Central memory CD8-positive, alpha-beta T cell (primary cell): ENCODE measurements around the gene QARS1.

ENCODE experiments used
- ATAC-seq: fragments of 150-1000 bp; cut with Tn5 transposase; replicated peaks from 2 replicates; pipeline ENCODE4 v1.10.0; 2022; ENCODE audit warnings: mild to moderate bottlenecking, moderate FRiP score, moderate number of reproducible peaks; ENCODE audit not compliant: poor library complexity, severe bottlenecking; ENCODE audit errors: extremely low read depth
- DNase-seq, 2 donors: peaks; one replicate each; pipeline ENCODE4 v3.0.0; 2021; ENCODE audit warnings: low spot score in 2 of 2
- H3K27ac Mint-ChIP-seq: one replicate; pipeline ENCODE4 v1.8.0; 2022; ENCODE audit warnings: low read depth, mild to moderate bottlenecking, moderate library complexity, mixed read lengths
- H3K27me3 Mint-ChIP-seq: one replicate; pipeline ENCODE4 v1.8.0; 2022; ENCODE audit warnings: mixed read lengths
- H3K36me3 Mint-ChIP-seq: one replicate; pipeline ENCODE4 v1.8.0; 2022; ENCODE audit warnings: mild to moderate bottlenecking, moderate library complexity, mixed read lengths; ENCODE audit not compliant: insufficient read depth
- H3K4me1 Mint-ChIP-seq: one replicate; pipeline ENCODE4 v1.8.0; 2022; ENCODE audit warnings: mixed read lengths
- H3K4me3 Mint-ChIP-seq: one replicate; pipeline ENCODE4 v1.8.0; 2022; ENCODE audit warnings: mild to moderate bottlenecking, moderate library complexity, mixed read lengths
- H3K9me3 Mint-ChIP-seq: one replicate; pipeline ENCODE4 v1.8.0; 2022; ENCODE audit warnings: mixed read lengths

Gene QARS1

DNA sequence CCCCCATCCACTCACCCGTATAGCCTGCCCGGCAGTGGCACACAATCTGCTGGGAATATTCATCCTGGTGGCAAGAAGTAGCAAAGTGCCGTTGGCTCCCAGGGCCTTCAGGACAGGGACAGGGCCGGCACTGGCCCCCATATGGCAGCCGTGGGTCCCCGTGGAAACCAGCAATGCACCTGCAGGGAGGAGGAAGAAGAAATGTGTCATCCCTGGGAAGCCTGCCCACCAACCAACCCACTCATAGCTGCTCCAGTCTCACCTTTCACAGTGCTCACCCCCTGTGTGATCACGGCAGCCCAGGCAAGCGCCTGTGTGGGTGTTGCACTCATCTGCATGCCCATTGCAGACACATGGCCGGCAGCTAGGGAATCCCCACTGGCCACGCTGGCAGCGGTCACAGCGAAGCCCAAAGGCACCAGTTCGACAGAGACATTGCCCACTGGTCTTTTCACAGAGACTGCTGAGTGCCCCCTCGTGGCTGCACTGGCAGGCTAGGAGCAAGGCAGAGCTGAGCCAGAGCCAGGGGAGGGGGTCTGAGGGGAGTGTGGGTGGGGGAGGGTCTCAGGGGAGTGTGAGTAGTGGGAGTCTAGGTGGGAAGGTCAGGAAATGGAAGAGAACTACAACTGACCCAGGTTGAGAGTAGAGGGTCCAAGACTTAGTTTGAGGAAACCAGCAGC lies 20.6 kb upstream of the QARS1 start:
- H3K27me3 Mint-ChIP-seq = no peaks in the 10 kb centered on the region
- H3K9me3 Mint-ChIP-seq = no peaks in the 10 kb centered on the region
- H3K4me1 Mint-ChIP-seq = peaks cover 6% of the 10 kb centered on the region
- DNase-seq (no peak), ATAC-seq (no peak)
- peaks cover 3% of the 10 kb centered on the region for H3K36me3 Mint-ChIP-seq
- no peak overlapping the region for H3K4me3 Mint-ChIP-seq
- no peak overlapping the region for H3K27ac Mint-ChIP-seq

DNA sequence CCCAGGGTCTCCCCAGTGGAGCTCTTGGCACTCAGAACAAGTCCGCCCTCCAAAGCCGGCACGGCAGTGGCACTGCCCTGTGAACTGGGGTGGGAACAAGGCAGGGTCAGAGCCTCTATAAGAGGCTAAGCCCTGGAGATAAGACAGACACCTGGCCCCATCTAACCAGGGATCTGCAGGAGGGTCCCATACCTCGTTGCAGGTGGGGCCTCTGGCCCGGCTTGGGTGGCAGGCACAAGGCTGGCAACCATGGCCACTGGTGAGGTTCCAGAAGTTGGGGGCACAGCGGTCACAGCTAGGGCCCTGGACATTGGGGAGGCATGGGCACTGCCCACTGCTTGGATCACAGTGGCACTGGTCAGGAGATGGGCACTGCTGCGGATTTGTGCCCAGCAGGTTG lies 19.6 kb upstream of the QARS1 start:
- ATAC-seq = no peak
- Mint-ChIP-seq H3K27ac (no peak overlapping the region), H3K4me1 (peaks cover 16% of the 10 kb centered on the region), H3K36me3 (peaks cover 11% of the 10 kb centered on the region), H3K9me3 (no peaks in the 10 kb centered on the region), H3K27me3 (no peaks in the 10 kb centered on the region), H3K4me3 (no peak overlapping the region)
- DNase-seq = no peak

DNA sequence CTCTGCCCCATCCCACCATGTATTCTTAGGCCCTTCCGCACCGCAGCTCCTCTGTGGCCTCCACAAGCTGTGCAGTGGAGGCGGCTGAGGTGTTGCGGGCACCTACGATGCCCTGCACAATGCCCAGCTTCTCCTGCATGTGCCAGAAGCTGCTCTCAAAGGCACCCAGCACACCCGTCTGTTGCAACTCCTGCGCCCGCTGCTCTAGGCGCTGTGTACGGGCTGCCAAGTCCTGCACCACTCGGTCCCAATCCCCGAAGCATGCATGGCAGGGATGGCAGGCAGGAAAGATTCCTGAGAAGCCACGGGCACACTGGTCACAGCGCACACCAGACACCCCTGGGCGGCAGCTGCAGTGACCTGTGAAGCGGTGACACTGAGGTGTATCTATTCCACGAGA lies 19.1 kb upstream of the QARS1 start:
- Mint-ChIP-seq H3K27ac (no peak overlapping the region), H3K9me3 (no peaks in the 10 kb centered on the region), H3K36me3 (peaks cover 14% of the 10 kb centered on the region), H3K4me1 (peaks cover 20% of the 10 kb centered on the region), H3K4me3 (no peak overlapping the region), H3K27me3 (no peaks in the 10 kb centered on the region)
- ATAC-seq (no peak), DNase-seq (no peak)

DNA sequence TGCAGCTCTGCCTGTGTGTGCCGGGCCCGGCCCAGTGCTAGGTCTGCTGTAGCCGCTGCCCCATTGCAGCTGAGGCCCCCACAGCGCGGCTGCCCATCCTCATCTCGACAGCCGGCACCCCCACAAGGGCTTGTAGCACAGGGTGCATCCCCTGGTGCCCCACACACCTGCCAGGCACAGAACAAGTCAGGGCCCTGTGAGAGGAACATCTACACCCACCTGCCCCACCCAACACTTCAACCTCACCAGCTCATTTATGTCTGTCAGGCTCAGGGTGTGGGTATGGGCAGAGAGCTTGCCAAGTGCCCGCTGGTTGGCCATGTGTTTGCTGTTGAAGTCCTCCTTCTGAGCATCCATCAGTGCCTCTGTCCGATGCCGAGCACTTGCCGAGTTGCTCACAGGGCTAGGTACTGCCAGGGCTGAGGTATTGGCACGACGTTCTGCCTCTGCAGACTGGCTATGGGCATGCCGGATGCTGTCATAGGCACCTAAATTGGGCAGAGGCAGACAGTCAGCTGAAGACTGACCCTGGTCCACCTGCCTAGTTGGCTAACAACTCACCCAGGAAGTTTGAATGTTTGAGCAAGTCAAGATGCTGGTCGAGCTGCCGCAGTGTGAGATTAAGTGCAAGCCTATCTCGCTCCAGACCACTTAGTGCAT lies 18.5 kb upstream of the QARS1 start:
- peaks cover 20% of the 10 kb centered on the region for H3K4me1 Mint-ChIP-seq
- no peak overlapping the region for H3K27ac Mint-ChIP-seq
- ATAC-seq = no peak
- no peak for DNase-seq
- no peaks in the 10 kb centered on the region for H3K9me3 Mint-ChIP-seq
- peaks cover 19% of the 10 kb centered on the region for H3K36me3 Mint-ChIP-seq
- H3K4me3 Mint-ChIP-seq = no peak overlapping the region
- H3K27me3 Mint-ChIP-seq = no peaks in the 10 kb centered on the region

DNA sequence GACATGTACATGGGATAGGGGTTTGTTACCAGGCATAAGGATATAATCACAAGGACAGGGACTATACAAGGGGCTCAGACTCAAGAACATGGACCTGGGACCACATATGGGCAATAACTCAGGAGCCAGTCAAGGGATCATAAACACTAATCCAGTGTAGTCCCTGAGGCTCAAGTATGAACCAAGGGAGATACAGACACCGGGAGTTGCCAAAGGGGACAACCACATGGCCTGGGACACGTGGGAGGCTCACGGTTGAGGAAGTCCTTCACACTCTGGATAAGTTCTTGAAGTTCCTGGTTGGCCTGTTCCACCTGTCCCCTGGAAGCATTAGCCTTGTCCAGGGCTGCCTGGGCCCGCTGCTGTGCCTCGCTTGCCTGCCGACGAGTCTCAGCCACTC lies 17.9 kb upstream of the QARS1 start:
- DNase-seq = no peak
- H3K9me3 Mint-ChIP-seq = no peaks in the 10 kb centered on the region
- peaks cover 23% of the 10 kb centered on the region for H3K36me3 Mint-ChIP-seq
- H3K27ac Mint-ChIP-seq = no peak overlapping the region
- H3K27me3 Mint-ChIP-seq = no peaks in the 10 kb centered on the region
- no peak for ATAC-seq
- H3K4me1 Mint-ChIP-seq = peaks cover 20% of the 10 kb centered on the region
- H3K4me3 Mint-ChIP-seq = no peak overlapping the region

DNA sequence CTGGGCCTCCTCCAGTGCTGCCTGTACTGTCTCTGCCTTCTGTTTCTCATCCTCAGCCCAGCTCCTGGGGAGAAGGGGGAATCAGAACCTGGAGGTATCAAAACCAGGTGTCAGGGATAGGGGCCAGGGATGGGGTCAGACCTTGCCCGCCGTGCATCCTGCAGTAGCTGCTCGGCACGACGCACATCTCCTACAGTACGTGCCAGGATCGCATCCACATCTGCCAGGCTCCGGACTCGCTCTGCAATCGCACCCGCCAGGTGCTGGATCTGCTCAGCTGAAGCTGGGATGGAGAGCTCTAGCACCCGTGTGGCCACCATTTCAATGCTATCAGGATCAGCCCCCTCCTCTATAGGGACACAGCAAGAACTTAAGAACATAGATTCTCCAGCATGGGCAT lies 17.5 kb upstream of the QARS1 start:
- H3K27me3 Mint-ChIP-seq = no peaks in the 10 kb centered on the region
- DNase-seq (no peak), ATAC-seq (no peak)
- peak overlapping the region; percentile 81 for H3K4me3 Mint-ChIP-seq
- H3K4me1 Mint-ChIP-seq = peaks cover 20% of the 10 kb centered on the region
- peaks cover 24% of the 10 kb centered on the region for H3K36me3 Mint-ChIP-seq
- peak overlapping the region; percentile 89 for H3K27ac Mint-ChIP-seq
- no peaks in the 10 kb centered on the region for H3K9me3 Mint-ChIP-seq

DNA sequence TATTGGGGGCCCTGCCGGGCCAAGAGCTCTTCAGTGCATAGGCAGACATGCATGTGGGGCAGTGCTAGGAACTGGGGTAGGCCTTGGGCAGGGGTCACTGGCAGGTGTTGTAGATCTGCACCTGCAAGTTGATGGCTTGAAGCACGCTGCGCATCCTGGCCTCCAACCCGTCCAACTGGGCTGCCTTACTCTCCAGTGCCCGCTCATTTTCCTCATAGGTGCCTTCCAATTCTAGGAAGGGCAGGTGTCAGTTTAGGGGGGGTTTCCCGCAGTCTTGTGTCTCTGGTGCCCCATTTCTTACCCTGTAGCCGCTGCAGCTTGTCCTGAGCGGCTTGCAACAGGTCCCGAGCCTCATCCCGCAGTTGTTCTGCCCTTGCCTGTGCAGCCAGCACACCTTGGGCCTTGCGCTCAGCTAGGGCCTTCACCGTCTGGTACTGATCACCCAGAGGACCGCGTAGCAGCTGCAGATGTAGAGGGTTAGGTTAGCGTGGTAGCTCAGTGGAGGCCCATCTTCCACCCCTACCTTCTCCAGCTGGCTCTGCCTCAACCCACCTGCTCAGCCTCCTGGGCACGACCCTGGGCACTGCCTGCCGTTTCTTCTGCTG lies 16.7 kb upstream of the QARS1 start:
- Mint-ChIP-seq H3K4me3 (peak overlapping the region; percentile 81), H3K9me3 (no peaks in the 10 kb centered on the region), H3K27me3 (no peaks in the 10 kb centered on the region), H3K27ac (peak overlapping the region; percentile 89), H3K4me1 (peaks cover 20% of the 10 kb centered on the region), H3K36me3 (peaks cover 24% of the 10 kb centered on the region)
- ATAC-seq (no peak), DNase-seq (no peak)

DNA sequence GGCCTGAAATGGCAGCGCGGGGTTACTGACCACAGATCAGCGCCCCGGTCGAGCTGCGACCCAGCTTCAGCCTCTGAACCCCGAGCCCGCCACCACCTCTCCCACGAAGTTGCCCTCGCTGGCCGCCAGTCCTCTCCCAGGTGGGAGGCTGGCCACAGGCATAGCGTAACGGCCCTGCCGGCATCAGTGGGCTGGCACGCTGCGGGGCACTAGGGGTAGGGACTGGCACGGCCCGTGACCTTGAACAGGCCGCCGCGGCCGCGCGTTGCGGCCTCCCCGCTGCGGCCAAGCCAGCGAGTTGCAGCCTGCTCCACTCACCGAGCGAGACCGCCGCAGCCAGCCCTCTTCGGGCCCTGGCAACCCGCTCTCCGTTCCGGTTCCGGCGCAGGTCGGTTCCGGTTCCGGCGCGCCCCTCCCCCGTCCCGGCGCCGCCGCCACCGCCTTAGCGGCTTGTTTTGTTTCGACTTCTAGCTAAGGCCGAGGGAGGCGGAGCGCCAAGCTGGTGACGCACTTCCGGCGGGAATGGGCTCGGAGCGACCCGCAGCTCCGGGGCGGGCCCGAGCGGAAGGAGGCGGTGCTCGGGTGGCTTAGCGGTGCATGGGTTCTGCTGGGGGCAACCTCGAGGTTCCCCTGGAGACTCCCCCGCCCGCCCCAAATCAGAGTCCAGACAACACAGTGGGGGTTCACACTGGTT lies 16.0 kb upstream of the QARS1 start, which contains the start of gene USP19:
Gene USP19 (minus strand): TSS at position 386 of the 694 bp plus-strand sequence. CDS start 1,678 bp downstream, outside the sequence.
- H3K9me3 Mint-ChIP-seq = no peaks in the 10 kb centered on the region
- ATAC-seq = peak; percentile 89
- no peaks in the 10 kb centered on the region for H3K27me3 Mint-ChIP-seq
- H3K36me3 Mint-ChIP-seq = peaks cover 24% of the 10 kb centered on the region
- peaks cover 20% of the 10 kb centered on the region for H3K4me1 Mint-ChIP-seq
- peak within 1 kb of the TSS; percentile 89 for H3K27ac Mint-ChIP-seq
- peak; percentile 89 to 91 for DNase-seq
- peak within 1 kb of the TSS; percentile 81 for H3K4me3 Mint-ChIP-seq

DNA sequence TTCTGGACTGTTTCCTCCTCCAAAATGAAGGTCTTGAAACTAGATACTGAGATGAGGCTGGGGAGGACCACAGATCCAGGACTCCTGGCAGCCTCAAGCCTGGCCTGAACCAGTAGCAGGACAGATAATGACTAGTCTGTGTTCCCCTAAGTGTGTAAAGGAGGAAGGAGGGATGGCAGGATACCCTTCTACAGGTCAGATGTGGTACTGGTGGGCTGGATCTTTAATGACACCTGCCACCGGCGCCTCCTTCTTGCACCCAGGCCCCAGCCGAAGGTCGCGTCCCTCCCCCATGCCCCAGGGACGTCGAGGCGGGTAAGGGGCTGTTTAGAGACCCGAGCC lies 15.5 kb upstream of the QARS1 start:
- Mint-ChIP-seq H3K4me1 (peaks cover 18% of the 10 kb centered on the region), H3K27me3 (no peaks in the 10 kb centered on the region), H3K4me3 (peak overlapping the region; percentile 81), H3K27ac (peak overlapping the region; percentile 89), H3K36me3 (peaks cover 24% of the 10 kb centered on the region), H3K9me3 (no peaks in the 10 kb centered on the region)
- peak; percentile 27 for ATAC-seq
- DNase-seq = peak in 1 of 2 donors; percentile 12

DNA sequence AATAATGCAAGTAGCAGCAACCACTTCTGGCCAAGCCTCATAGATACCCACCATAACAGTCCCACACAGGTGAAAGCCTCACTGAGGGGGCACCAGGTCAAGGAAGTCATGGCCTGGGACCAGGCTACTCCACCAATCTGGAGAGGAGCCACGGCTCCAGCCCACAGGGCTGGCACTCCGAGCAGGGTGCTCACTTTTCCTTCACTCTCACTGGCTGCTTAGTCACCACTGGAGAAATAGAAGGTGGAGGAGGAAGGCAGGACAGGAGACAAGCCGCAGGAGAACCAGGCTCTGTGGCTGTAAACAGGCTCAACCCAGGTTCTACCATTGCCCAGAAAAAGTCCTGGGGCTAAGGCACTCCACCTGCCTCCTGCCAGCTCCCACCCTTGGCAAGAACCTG lies 14.9 kb upstream of the QARS1 start:
- DNase-seq (no peak), ATAC-seq (no peak)
- peak overlapping the region; percentile 81 for H3K4me3 Mint-ChIP-seq
- no peaks in the 10 kb centered on the region for H3K9me3 Mint-ChIP-seq
- peaks cover 25% of the 10 kb centered on the region for H3K36me3 Mint-ChIP-seq
- H3K27me3 Mint-ChIP-seq = no peaks in the 10 kb centered on the region
- peaks cover 14% of the 10 kb centered on the region for H3K4me1 Mint-ChIP-seq
- H3K27ac Mint-ChIP-seq = peak overlapping the region; percentile 89

DNA sequence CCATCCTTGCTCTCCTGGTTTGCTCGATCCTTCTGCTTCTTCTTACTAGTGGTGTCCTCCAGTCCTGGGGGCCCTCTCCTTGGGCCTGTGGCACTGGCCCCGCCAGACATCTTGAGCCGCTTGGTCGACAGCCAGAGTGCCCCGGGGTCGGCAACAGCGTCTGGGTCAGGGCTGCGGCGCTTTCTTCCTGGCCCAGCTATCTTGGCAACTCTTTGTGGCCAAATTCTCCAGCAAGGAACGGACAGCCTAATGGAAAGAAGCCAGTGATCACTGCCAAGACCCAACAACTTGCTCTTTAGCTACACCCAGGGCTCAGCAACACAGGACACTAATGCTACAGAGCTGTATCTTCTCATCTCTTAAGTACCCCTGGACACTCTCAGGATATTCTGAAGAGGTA lies 14.5 kb upstream of the QARS1 start:
- Mint-ChIP-seq H3K36me3 (peaks cover 25% of the 10 kb centered on the region), H3K27me3 (no peaks in the 10 kb centered on the region), H3K4me1 (peaks cover 14% of the 10 kb centered on the region), H3K27ac (no peak overlapping the region), H3K4me3 (peak overlapping the region; percentile 81), H3K9me3 (no peaks in the 10 kb centered on the region)
- DNase-seq (no peak), ATAC-seq (no peak)

DNA sequence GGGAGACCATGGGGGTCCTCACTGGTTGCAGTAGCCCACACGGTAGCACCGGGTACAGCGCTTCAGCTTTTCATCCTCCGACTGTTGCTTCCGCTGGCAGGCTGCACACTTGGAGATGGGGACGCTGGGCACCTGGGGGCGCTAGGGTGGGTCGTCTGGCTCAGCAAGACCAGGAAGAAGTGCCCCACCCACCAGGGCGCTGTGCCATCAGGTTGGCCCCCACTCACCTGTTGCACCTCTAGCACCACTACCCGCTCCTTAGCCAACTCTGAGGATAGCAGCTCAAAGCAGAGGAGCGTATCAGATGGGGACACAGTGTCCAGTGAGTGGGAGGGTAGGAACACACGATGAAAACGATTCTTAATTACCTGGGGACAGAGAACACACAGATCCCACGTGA lies 7.7 kb upstream of the QARS1 start:
- no peaks in the 10 kb centered on the region for H3K27me3 Mint-ChIP-seq
- H3K4me1 Mint-ChIP-seq = no peaks in the 10 kb centered on the region
- DNase-seq = no peak
- H3K4me3 Mint-ChIP-seq = no peak overlapping the region
- no peak for ATAC-seq
- H3K9me3 Mint-ChIP-seq = no peaks in the 10 kb centered on the region
- peaks cover 16% of the 10 kb centered on the region for H3K36me3 Mint-ChIP-seq
- H3K27ac Mint-ChIP-seq = no peak overlapping the region
